HFF-Myc (cell line): Measurements from ENCODE around the gene SEMA5A.

Experiments used
- DNase-seq: peaks from one replicate; pipeline ENCODE4 v3.0.0-alpha.2; 2011; ENCODE audit warnings: low read depth; ENCODE audit errors: extremely low read depth
- H3K4me3 ChIP-seq: replicated peaks from 2 replicates; pipeline ENCODE4 v1.5.1; 2011; ENCODE audit warnings: low read depth, mild to moderate bottlenecking, control low read depth, low read length
- CTCF ChIP-seq: IDR thresholded peaks from 2 replicates; pipeline ENCODE4 v1.5.1; 2012; ENCODE audit warnings: mild to moderate bottlenecking, low read depth, low read length, control low read depth; ENCODE audit errors: missing control alignments

Gene SEMA5A

GRCh38 chr5:9470410-9470809 is 75.5 kb downstream of the SEMA5A start:
- DNase-seq, result no peak
- H3K4me3 ChIP-seq, result no peak overlapping the region
- TF ChIP-seq CTCF, result no peak

- DNase-seq, result no peak
- no peak overlapping the region for H3K4me3 ChIP-seq
- no peak for TF ChIP-seq CTCF
Measured at GRCh38 chr5:9468060-9468388, 77.9 kb downstream of the SEMA5A start.

GRCh38 chr5:9467199-9468059 is 78.4 kb downstream of the SEMA5A start:
- TF ChIP-seq CTCF, result no peak
- no peak overlapping the region for H3K4me3 ChIP-seq
- DNase-seq, result no peak

GRCh38 chr5:9466697-9467096 is 79.2 kb downstream of the SEMA5A start:
- no peak for DNase-seq
- H3K4me3 ChIP-seq, result no peak overlapping the region
- no peak for TF ChIP-seq CTCF

GRCh38 chr5:9464478-9464877 is 81.4 kb downstream of the SEMA5A start:
- TF ChIP-seq CTCF, result no peak
- no peak for DNase-seq
- no peak overlapping the region for H3K4me3 ChIP-seq

GRCh38 chr5:9462109-9462508 is 83.8 kb downstream of the SEMA5A start:
- DNase-seq, result no peak
- no peak overlapping the region for H3K4me3 ChIP-seq
- TF ChIP-seq CTCF, result no peak
